Suprapubic skin (tissue), 4 donors: Measurements from ENCODE around the gene EDARADD.

Experiments
- EP300 ChIP-seq: sonication (generic); formaldehyde crosslinking; IDR thresholded peaks from one replicate; pipeline ENCODE4 v1.6.1; 2017; ENCODE audit warnings: antibody characterized with exemption
- POLR2A ChIP-seq, 2 donors: fragments of 450-650 bp; IDR thresholded peaks; one replicate each; pipeline ENCODE4 v1.6.1; 2017; ENCODE audit warnings: antibody characterized with exemption in 2 of 2, mild to moderate bottlenecking in 2 of 2, moderate library complexity in 2 of 2
- POLR2AphosphoS5 ChIP-seq, 3 donors: sonication (generic); formaldehyde crosslinking; IDR thresholded peaks; one replicate each; pipeline ENCODE4 v1.6.1; 2017; ENCODE audit warnings: antibody characterized with exemption in 3 of 3
- TF ChIP-seq, protein P1 (sequence below), 2 donors: fragments of 200-600 bp in 1 of 2; fragments of 450-650 bp in 1 of 2; sonication (generic) in 1 of 2; IDR thresholded peaks; one replicate each; pipeline ENCODE4 v1.5.1; 2016 to 2019; ENCODE audit warnings: antibody characterized with exemption in 2 of 2, mild to moderate bottlenecking in 1 of 2, moderate library complexity in 1 of 2

GRCh38 chr1:236361909-236362590 lies 32.0 kb upstream of the EDARADD start:
- TF ChIP-seq, protein P1, sequence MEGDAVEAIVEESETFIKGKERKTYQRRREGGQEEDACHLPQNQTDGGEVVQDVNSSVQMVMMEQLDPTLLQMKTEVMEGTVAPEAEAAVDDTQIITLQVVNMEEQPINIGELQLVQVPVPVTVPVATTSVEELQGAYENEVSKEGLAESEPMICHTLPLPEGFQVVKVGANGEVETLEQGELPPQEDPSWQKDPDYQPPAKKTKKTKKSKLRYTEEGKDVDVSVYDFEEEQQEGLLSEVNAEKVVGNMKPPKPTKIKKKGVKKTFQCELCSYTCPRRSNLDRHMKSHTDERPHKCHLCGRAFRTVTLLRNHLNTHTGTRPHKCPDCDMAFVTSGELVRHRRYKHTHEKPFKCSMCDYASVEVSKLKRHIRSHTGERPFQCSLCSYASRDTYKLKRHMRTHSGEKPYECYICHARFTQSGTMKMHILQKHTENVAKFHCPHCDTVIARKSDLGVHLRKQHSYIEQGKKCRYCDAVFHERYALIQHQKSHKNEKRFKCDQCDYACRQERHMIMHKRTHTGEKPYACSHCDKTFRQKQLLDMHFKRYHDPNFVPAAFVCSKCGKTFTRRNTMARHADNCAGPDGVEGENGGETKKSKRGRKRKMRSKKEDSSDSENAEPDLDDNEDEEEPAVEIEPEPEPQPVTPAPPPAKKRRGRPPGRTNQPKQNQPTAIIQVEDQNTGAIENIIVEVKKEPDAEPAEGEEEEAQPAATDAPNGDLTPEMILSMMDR (IDR thresholded peaks at IDR 0.05) = no peak
- TF ChIP-seq POLR2AphosphoS5 (IDR thresholded peaks at IDR 0.05) (no peak), EP300 (no peak), POLR2A (IDR thresholded peaks at IDR 0.05) (no peak)
